Endothelial cell of umbilical vein (primary cell): ENCODE results near the gene DOCK1. TPM values are rescaled to one million over a fixed set of nuclear protein-coding genes. Genes with fewer than 3 reads are reported as not detected.

Experiments used
- BruUV-seq: library from RNA; stranded (reverse); fragments of 400-500 nt; replicated peaks from 2 replicates; lab custom pipeline; 2021; lab: Mats Ljungman, UMichigan
- CTCF ChIA-PET: fragments of 300-600, 350-600 bp; sonication (Branson Sonifier 250); formaldehyde crosslinking; loops from one replicate; lab custom pipeline; 2021; ENCODE audit warnings: antibody characterized with exemption, inconsistent platforms; lab: Charles Lee
- POLR2A ChIA-PET: fragments of 300-600, 350-600 bp; sonication (Branson Sonifier 250); formaldehyde crosslinking; loops from one replicate; lab custom pipeline; 2021; ENCODE audit warnings: antibody characterized with exemption, inconsistent platforms; lab: Charles Lee
- DNase-seq: peaks from one replicate; pipeline ENCODE4 v3.0.0-alpha.2; 2011; ENCODE audit warnings: low read depth, low spot score
- FAIRE-seq: peaks from 2 replicates; lab custom pipeline; 2011; peaks lifted over from hg19 to GRCh38; lab: Jason Lieb, UNC
- H2AFZ ChIP-seq: 2 replicates; pipeline ENCODE4 v1.6.0; 2012; ENCODE audit warnings: low read depth, low read length, control low read depth, inconsistent platforms
- H3K27ac ChIP-seq: 2 replicates; pipeline ENCODE4 v1.5.1; 2011; ENCODE audit warnings: low read depth, mild to moderate bottlenecking, control low read depth, low read length, moderate library complexity; ENCODE audit not compliant: insufficient read depth
- H3K27me3 ChIP-seq, 2 experiments: 2 replicates each; pipeline versions ENCODE4 v1.6.0 to v1.6.1; 2011; ENCODE audit warnings: low read length in 2 of 2, mixed read lengths in 1 of 2; ENCODE audit not compliant: control insufficient read depth in 2 of 2, insufficient read depth in 2 of 2
- H3K36me3 ChIP-seq, 2 experiments: 2 replicates in 1 of 2; 3 replicates in 1 of 2; pipeline ENCODE4 v1.5.1; 2011; ENCODE audit warnings: low read length in 2 of 2, mild to moderate bottlenecking in 1 of 2, moderate library complexity in 1 of 2; ENCODE audit not compliant: control insufficient read depth in 2 of 2, insufficient read depth in 2 of 2; ENCODE audit errors: extremely low read depth in 1 of 2
- H3K4me1 ChIP-seq: 3 replicates; pipeline ENCODE4 v1.5.1; 2011; ENCODE audit warnings: mild to moderate bottlenecking, low read length; ENCODE audit not compliant: control insufficient read depth, insufficient read depth; ENCODE audit errors: extremely low read depth
- H3K4me2 ChIP-seq: 2 replicates; pipeline ENCODE4 v1.6.1; 2011; ENCODE audit warnings: low read length, control low read depth, mixed read lengths; ENCODE audit not compliant: insufficient read depth
- H3K4me3 ChIP-seq, 3 experiments: fragments of 200-600 bp in 1 of 3; sonication (generic), shearing (Covaris generic) in 1 of 3; replicated peaks in 1 of 3; 2 replicates each; pipeline ENCODE4 v1.5.1; 2011 to 2016; ENCODE audit warnings: control low read depth in 3 of 3, low read length in 3 of 3, mild to moderate bottlenecking in 2 of 3, inconsistent platforms in 1 of 3, low read depth in 1 of 3, moderate library complexity in 1 of 3; ENCODE audit not compliant: insufficient read depth in 1 of 3
- H3K79me2 ChIP-seq: 2 replicates; pipeline ENCODE4 v1.6.0; 2012; ENCODE audit warnings: low read length, inconsistent platforms; ENCODE audit not compliant: control insufficient read depth, insufficient read depth
- H3K9ac ChIP-seq: replicated peaks from 2 replicates; pipeline ENCODE3; 2011; ENCODE audit warnings: low read length, control low read depth; ENCODE audit not compliant: insufficient read depth; ENCODE audit errors: extremely low read depth
- H3K9me1 ChIP-seq: replicated peaks from 3 replicates; pipeline ENCODE4 v1.6.0; 2011; ENCODE audit warnings: mild to moderate bottlenecking, low read length; ENCODE audit not compliant: control insufficient read depth, insufficient read depth; ENCODE audit errors: extremely low read depth
- H3K9me3 ChIP-seq: replicated peaks from 2 replicates; pipeline ENCODE4 v1.5.1; 2012; ENCODE audit warnings: low read length, inconsistent platforms; ENCODE audit not compliant: control insufficient read depth, insufficient read depth
- H4K20me1 ChIP-seq: replicated peaks from 2 replicates; pipeline ENCODE3; 2011; ENCODE audit warnings: mild to moderate bottlenecking, low read length; ENCODE audit not compliant: control insufficient read depth, insufficient read depth; ENCODE audit errors: extremely low read depth
- CTCF ChIP-seq, 2 donors: IDR thresholded peaks; 1 replicate in 1 of 2; 2 replicates in 1 of 2; pipeline ENCODE4 v1.5.1; 2011; ENCODE audit warnings: low read length in 2 of 2, mild to moderate bottlenecking in 2 of 2, moderate library complexity in 2 of 2, control low read depth in 1 of 2, inconsistent platforms in 1 of 2, low read depth in 1 of 2; ENCODE audit not compliant: insufficient read depth in 1 of 2; ENCODE audit errors: extremely low read depth in 1 of 2
- EZH2 ChIP-seq: IDR thresholded peaks from 2 replicates; pipeline ENCODE4 v1.6.1; 2012; ENCODE audit warnings: borderline replicate concordance, low read depth, mild to moderate bottlenecking, moderate library complexity, low read length, inconsistent platforms; ENCODE audit not compliant: severe bottlenecking
- FOS ChIP-seq: IDR thresholded peaks from 2 replicates; pipeline ENCODE4 v1.6.1; 2011; ENCODE audit warnings: mild to moderate bottlenecking, low read length, moderate library complexity, borderline replicate concordance; ENCODE audit not compliant: insufficient read depth
- GATA2 ChIP-seq: IDR thresholded peaks from 2 replicates; pipeline ENCODE4 v1.7.0; 2011; ENCODE audit warnings: low read depth, mild to moderate bottlenecking, moderate library complexity, mixed read lengths, low read length; ENCODE audit not compliant: insufficient read length, insufficient read depth
- JUN ChIP-seq: IDR thresholded peaks from 2 replicates; pipeline ENCODE4 v1.6.1; 2011; ENCODE audit warnings: borderline replicate concordance, low read depth; ENCODE audit not compliant: insufficient read length, insufficient read depth
- MAX ChIP-seq: IDR thresholded peaks from 2 replicates; pipeline ENCODE4 v1.6.1; 2011; ENCODE audit not compliant: insufficient read depth, insufficient read length
- MYC ChIP-seq: IDR thresholded peaks from one replicate; pipeline ENCODE4 v1.6.1; 2011; ENCODE audit warnings: mild to moderate bottlenecking, low read depth, low read length
- POLR2A ChIP-seq: IDR thresholded peaks from 2 replicates; pipeline ENCODE4 v1.6.1; 2012; ENCODE audit warnings: low read depth, mild to moderate bottlenecking, control low read depth, low read length
- POLR2AphosphoS5 ChIP-seq: IDR thresholded peaks from 2 replicates; pipeline ENCODE4 v1.6.1; 2012; ENCODE audit warnings: low read depth, mild to moderate bottlenecking, control low read depth, low read length, moderate library complexity; ENCODE audit not compliant: insufficient read depth
- dilution Hi-C: fragments of 300-500 bp; cut with MboI; formaldehyde crosslinking; loops from one replicate; pipeline ENCODE4 v1.15.0; 2019; ENCODE audit warnings: low sequenced_read_pairs; ENCODE audit not compliant: extremely low pct_ligation_motif_present
- intact Hi-C: fragments of 100-400 bp; cut with micrococcal nuclease; formaldehyde crosslinking; loops from one replicate; pipeline ENCODE4 v1.10.0; 2022
- polyA plus RNA-seq, 4 experiments: library from polyadenylated mRNA; depleted of rRNA in 3 of 4; stranded (reverse) in 3 of 4; unstranded in 1 of 4; fragments of >200 nt; gene quantifications; 2 replicates each; pipeline versions ENCODE4 v1.2.1 to v1.2.3, GENCODE V29; 2011 to 2012; ENCODE audit warnings: missing spikeins in 1 of 4
- total RNA-seq: library from RNA; stranded (reverse); gene quantifications from 2 replicates; pipeline ENCODE4 v1.2.3, GENCODE V29; 2021

The DOCK1 gene
- total and polyA plus RNA-seq, 2 donors (not counting 3 experiments of a cell fraction or from before 2014, with no cell fraction given), result 22.5 to 83.1 TPM

- ChIA-PET POLR2A (no interaction called here), CTCF (interaction anchor here (0.8 to 1.0 kb wide), 2 partner anchors 24 to 47 kb away, joined by 3 read pairs; no protein-coding TSS in a partner anchor)
- H3K9me3 ChIP-seq, result no peaks in the 10 kb centered on the region
- DNase-seq (no peak), FAIRE-seq (no peak)
- H3K4me2 ChIP-seq, result no peak overlapping the region
- no TSS peak for BruUV-seq
- no peak overlapping the region for H2AFZ ChIP-seq
- no peaks in the 10 kb centered on the region for H3K79me2 ChIP-seq
- H3K36me3 ChIP-seq, result no peaks in the 10 kb centered on the region
- H3K27me3 ChIP-seq, result no peaks in the 10 kb centered on the region
- no peak overlapping the region for H3K4me3 ChIP-seq
- no peaks in the 10 kb centered on the region for H4K20me1 ChIP-seq
- TF ChIP-seq MYC (no peak), FOS (no peak), CTCF (IDR thresholded peaks at IDR 0.05; ENCODE audit: extremely low read depth in 1 of 2, insufficient read depth in 1 of 2, low read depth in 1 of 2, low read length in 2 of 2) (no peak), MAX (no peak), EZH2 (no peak), JUN (no peak), POLR2AphosphoS5 (no peak), GATA2 (no peak), POLR2A (no peak)
- no peak overlapping the region for H3K9ac ChIP-seq
- dilution Hi-C loops, result no loop called here
- intact Hi-C loops, result no loop called here
- H3K27ac ChIP-seq, result no peak overlapping the region
- no peaks in the 10 kb centered on the region for H3K9me1 ChIP-seq
- no peaks in the 10 kb centered on the region for H3K4me1 ChIP-seq
These were observed 395.7 kb downstream of the DOCK1 start for GRCh38 chr10:127300868-127301321.
